ENCODE results near the gene RHO. TPM values are rescaled to one million over a fixed set of nuclear protein-coding genes. Genes with fewer than 3 reads are reported as not detected.

Gene RHO
- total RNA-seq, 1 donor from 2014 or later, result not detected

DNA sequence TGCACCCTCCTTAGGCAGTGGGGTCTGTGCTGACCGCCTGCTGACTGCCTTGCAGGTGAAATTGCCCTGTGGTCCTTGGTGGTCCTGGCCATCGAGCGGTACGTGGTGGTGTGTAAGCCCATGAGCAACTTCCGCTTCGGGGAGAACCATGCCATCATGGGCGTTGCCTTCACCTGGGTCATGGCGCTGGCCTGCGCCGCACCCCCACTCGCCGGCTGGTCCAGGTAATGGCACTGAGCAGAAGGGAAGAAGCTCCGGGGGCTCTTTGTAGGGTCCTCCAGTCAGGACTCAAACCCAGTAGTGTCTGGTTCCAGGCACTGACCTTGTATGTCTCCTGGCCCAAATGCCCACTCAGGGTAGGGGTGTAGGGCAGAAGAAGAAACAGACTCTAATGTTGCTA is 2.4 kb downstream of the RHO start:
- Histone ChIP-seq H3K27me3 (ENCODE audit: control insufficient read depth, insufficient read depth, low read length) (no peaks in the 10 kb centered on the region), H3K36me3 (ENCODE audit: control insufficient read depth, insufficient read depth, low read length) (no peaks in the 10 kb centered on the region), H3K4me3 (ENCODE audit: low read depth, low read length) (no peak overlapping the region)
- no peak for FAIRE-seq
- TF ChIP-seq, protein P1, sequence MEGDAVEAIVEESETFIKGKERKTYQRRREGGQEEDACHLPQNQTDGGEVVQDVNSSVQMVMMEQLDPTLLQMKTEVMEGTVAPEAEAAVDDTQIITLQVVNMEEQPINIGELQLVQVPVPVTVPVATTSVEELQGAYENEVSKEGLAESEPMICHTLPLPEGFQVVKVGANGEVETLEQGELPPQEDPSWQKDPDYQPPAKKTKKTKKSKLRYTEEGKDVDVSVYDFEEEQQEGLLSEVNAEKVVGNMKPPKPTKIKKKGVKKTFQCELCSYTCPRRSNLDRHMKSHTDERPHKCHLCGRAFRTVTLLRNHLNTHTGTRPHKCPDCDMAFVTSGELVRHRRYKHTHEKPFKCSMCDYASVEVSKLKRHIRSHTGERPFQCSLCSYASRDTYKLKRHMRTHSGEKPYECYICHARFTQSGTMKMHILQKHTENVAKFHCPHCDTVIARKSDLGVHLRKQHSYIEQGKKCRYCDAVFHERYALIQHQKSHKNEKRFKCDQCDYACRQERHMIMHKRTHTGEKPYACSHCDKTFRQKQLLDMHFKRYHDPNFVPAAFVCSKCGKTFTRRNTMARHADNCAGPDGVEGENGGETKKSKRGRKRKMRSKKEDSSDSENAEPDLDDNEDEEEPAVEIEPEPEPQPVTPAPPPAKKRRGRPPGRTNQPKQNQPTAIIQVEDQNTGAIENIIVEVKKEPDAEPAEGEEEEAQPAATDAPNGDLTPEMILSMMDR (IDR thresholded peaks at IDR 0.05; ENCODE audit: insufficient read depth, low read length, severe bottlenecking), result no peak
- DNase-seq (ENCODE audit: low read depth), result no peak

- TF ChIP-seq, protein P1 (IDR thresholded peaks at IDR 0.05; ENCODE audit: insufficient read depth, low read length, severe bottlenecking), result no peak
- DNase-seq (ENCODE audit: low read depth) (no peak), FAIRE-seq (no peak)
- Histone ChIP-seq H3K36me3 (ENCODE audit: control insufficient read depth, insufficient read depth, low read length) (no peaks in the 10 kb centered on the region), H3K27me3 (ENCODE audit: control insufficient read depth, insufficient read depth, low read length) (no peaks in the 10 kb centered on the region), H3K4me3 (ENCODE audit: low read depth, low read length) (no peak overlapping the region)
These were observed 3.3 kb downstream of the RHO start for GRCh38 chr3:129531699-129532098.

DNA sequence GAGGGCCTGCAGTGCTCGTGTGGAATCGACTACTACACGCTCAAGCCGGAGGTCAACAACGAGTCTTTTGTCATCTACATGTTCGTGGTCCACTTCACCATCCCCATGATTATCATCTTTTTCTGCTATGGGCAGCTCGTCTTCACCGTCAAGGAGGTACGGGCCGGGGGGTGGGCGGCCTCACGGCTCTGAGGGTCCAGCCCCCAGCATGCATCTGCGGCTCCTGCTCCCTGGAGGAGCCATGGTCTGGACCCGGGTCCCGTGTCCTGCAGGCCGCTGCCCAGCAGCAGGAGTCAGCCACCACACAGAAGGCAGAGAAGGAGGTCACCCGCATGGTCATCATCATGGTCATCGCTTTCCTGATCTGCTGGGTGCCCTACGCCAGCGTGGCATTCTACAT is 3.8 kb downstream of the RHO start:
- no peaks in the 10 kb centered on the region for H3K36me3 ChIP-seq (ENCODE audit: control insufficient read depth, insufficient read depth, low read length)
- TF ChIP-seq, protein P1 (IDR thresholded peaks at IDR 0.05; ENCODE audit: insufficient read depth, low read length, severe bottlenecking), result no peak
- no peak for FAIRE-seq
- no peak for DNase-seq (ENCODE audit: low read depth)
- H3K27me3 ChIP-seq (ENCODE audit: control insufficient read depth, insufficient read depth, low read length), result no peaks in the 10 kb centered on the region
- H3K4me3 ChIP-seq (ENCODE audit: low read depth, low read length), result no peak overlapping the region

- no peaks in the 10 kb centered on the region for H3K36me3 ChIP-seq (ENCODE audit: control insufficient read depth, insufficient read depth, low read length)
- FAIRE-seq, result no peak
- TF ChIP-seq, protein P1 (IDR thresholded peaks at IDR 0.05; ENCODE audit: insufficient read depth, low read length, severe bottlenecking), result no peak
- no peak overlapping the region for H3K4me3 ChIP-seq (ENCODE audit: low read depth, low read length)
- DNase-seq (ENCODE audit: low read depth), result no peak
- H3K27me3 ChIP-seq (ENCODE audit: control insufficient read depth, insufficient read depth, low read length), result no peaks in the 10 kb centered on the region
These were observed 5.0 kb downstream of the RHO start for GRCh38 chr3:129533406-129533805.

- Histone ChIP-seq H3K27me3 (ENCODE audit: control insufficient read depth, insufficient read depth, low read length) (no peaks in the 10 kb centered on the region), H3K4me3 (ENCODE audit: low read depth, low read length) (no peak overlapping the region), H3K36me3 (ENCODE audit: control insufficient read depth, insufficient read depth, low read length) (no peaks in the 10 kb centered on the region)
- FAIRE-seq (no peak), DNase-seq (ENCODE audit: low read depth) (no peak)
- TF ChIP-seq, protein P1 (IDR thresholded peaks at IDR 0.05; ENCODE audit: insufficient read depth, low read length, severe bottlenecking), result no peak
These were observed 6.1 kb downstream of the RHO start for GRCh38 chr3:129534428-129535027.

GRCh38 chr3:129535075-129535474 is 6.6 kb downstream of the RHO start:
- DNase-seq (ENCODE audit: low read depth) (no peak), FAIRE-seq (no peak)
- Histone ChIP-seq H3K27me3 (ENCODE audit: control insufficient read depth, insufficient read depth, low read length) (no peaks in the 10 kb centered on the region), H3K4me3 (ENCODE audit: low read depth, low read length) (no peak overlapping the region), H3K36me3 (ENCODE audit: control insufficient read depth, insufficient read depth, low read length) (no peaks in the 10 kb centered on the region)
- TF ChIP-seq, protein P1 (IDR thresholded peaks at IDR 0.05; ENCODE audit: insufficient read depth, low read length, severe bottlenecking), result no peak

Measured in bronchial epithelial cell (primary cell).